ENCODE data around the gene CCDC137. TPM values are rescaled to one million over a fixed set of nuclear protein-coding genes. Genes with fewer than 3 reads are reported as not detected.

Gene CCDC137
- total and polyA plus RNA-seq, 2 of the 13 experiments (the other 11 are each of a cell fraction or from before 2014, with no cell fraction given) = 14.6 to 39.1 TPM

DNA sequence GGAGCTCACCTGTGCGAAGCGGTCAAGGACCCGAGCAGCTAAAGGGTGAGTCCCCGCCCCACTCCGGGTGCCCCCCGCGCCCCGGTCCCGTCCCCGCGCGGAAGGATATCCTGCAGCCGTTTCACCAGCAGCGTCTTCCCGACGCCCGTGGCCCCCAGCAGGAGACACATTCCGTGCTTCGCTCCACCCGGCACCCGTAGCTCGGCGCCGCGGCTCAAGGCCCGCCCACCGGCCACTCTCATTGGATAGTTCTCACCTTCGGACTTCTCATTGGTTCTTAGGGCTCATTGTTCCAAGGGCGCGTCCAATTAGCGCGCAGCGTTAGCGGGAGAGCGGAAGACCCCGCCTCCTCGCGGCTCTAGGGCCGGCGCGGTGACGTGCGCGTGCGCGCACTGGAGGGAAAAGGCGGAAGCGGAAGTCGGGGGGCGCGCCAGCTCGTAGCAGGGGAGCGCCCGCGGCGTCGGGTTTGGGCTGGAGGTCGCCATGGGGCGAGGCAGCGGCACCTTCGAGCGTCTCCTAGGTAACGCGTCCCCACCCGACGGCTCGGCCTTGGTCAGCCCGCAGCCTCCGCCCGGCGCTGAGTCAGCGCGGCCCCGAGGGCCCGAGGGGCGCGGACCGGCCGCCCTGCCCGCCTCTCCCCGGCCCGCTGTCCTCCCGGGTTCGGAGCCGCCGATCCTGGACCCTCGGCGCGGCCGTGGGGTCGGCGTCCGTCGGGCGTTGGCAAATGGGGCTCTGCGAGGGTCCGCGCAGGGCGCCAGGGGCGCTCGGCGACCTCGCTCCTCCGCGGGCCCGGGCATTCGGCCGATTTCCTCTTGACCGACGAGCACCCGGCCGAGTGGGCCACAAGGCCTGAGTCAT, 17.3 kb downstream of the CCDC137 start, which contains the start of the genes ARL16 and HGS (continued):
- TF ChIP-seq TGIF2 (CRISPR knock-in tag; IDR thresholded peaks at IDR 0.05) = peak; percentile 74
- TF ChIP-seq ZNF790 (CRISPR knock-in tag; IDR thresholded peaks at IDR 0.05; ENCODE audit: borderline replicate concordance) = 0 out of 2 replicates have a peak, but pooled peaks have one; percentile 71
- TF ChIP-seq ZIK1 (CRISPR knock-in tag; IDR thresholded peaks at IDR 0.05; ENCODE audit: borderline replicate concordance, low read depth) = peak; percentile 58; the same call in 1 of the 2 replicates
- TF ChIP-seq PHF8 (CRISPR knock-in tag; IDR thresholded peaks at IDR 0.05) = peak; percentile 92
- TF ChIP-seq, protein P1, sequence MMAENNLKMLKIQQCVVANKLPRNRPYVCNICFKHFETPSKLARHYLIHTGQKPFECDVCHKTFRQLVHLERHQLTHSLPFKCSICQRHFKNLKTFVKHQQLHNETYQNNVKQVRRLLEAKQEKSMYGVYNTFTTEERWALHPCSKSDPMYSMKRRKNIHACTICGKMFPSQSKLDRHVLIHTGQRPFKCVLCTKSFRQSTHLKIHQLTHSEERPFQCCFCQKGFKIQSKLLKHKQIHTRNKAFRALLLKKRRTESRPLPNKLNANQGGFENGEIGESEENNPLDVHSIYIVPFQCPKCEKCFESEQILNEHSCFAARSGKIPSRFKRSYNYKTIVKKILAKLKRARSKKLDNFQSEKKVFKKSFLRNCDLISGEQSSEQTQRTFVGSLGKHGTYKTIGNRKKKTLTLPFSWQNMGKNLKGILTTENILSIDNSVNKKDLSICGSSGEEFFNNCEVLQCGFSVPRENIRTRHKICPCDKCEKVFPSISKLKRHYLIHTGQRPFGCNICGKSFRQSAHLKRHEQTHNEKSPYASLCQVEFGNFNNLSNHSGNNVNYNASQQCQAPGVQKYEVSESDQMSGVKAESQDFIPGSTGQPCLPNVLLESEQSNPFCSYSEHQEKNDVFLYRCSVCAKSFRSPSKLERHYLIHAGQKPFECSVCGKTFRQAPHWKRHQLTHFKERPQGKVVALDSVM (CRISPR knock-in tag; IDR thresholded peaks at IDR 0.05) = no peak; the same call in 1 of the 2 replicates
- TF ChIP-seq MED13 (CRISPR knock-in tag; IDR thresholded peaks at IDR 0.05) = peak; percentile 41; the same call in 1 of the 2 replicates
- TF ChIP-seq, protein P2, sequence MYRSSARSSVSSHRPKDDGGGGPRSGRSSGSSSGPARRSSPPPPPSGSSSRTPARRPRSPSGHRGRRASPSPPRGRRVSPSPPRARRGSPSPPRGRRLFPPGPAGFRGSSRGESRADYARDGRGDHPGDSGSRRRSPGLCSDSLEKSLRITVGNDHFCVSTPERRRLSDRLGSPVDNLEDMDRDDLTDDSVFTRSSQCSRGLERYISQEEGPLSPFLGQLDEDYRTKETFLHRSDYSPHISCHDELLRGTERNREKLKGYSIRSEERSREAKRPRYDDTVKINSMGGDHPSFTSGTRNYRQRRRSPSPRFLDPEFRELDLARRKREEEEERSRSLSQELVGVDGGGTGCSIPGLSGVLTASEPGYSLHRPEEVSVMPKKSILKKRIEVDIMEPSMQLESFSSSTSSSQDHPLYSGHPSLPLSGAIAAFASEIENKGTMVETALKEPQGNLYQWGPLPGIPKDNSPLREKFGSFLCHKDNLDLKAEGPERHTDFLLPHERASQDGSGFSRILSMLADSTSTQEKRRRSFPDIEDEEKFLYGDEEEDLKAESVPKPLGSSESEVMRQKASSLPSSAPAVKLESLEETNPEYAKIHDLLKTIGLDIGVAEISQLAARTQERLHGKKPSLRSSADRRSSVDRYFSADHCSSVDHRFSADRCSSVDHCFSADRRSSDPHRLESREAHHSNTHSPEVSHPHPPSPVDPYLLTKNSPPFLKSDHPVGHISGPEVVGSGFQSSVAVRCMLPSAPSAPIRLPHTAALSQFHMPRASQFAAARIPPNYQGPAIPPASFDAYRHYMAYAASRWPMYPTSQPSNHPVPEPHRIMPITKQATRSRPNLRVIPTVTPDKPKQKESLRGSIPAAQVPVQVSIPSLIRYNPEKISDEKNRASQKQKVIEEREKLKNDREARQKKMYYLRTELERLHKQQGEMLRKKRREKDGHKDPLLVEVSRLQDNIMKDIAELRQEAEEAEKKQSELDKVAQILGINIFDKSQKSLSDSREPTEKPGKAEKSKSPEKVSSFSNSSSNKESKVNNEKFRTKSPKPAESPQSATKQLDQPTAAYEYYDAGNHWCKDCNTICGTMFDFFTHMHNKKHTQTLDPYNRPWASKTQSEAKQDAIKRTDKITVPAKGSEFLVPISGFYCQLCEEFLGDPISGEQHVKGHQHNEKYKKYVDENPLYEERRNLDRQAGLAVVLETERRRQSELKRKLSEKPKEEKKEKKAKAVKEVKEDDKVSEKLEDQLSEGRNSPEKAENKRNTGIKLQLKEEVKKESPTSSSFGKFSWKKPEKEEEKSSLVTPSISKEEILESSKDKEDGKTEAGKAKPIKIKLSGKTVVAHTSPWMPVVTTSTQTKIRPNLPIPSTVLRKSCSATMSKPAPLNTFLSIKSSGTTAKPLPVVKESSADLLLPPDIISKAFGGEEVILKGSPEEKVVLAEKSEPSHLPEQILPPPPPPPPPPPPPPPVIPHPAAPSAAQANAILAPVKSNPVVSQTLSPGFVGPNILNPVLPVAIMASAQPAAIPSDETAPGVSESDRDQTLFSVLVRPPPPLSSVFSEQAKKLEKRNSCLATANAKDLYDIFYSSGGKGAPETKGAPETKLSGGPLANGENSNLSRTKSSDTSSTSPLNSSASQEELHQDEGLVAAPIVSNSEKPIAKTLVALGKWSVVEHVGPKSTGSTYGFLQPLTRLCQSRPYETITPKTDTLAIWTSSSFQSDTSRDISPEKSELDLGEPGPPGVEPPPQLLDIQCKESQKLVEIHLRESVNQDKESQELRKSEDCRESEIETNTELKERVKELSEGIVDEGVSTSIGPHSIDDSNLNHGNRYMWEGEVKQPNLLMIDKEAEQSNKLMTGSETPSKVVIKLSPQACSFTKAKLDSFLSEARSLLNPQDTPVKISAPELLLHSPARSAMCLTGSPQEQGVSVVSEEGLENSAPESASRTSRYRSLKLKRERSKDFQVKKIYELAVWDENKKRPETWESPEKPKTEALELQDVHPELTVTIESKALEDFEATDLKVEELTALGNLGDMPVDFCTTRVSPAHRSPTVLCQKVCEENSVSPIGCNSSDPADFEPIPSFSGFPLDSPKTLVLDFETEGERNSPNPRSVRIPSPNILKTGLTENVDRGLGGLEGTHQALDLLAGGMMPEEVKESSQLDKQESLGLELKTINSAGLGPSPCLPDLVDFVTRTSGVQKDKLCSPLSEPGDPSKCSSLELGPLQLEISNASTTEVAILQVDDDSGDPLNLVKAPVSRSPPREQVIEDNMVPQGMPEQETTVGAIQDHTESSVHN (CRISPR knock-in tag; IDR thresholded peaks at IDR 0.05) = peak; percentile 76; the same call in 1 of the 2 replicates
- 0 out of 2 replicates have a peak, but pooled peaks have one; percentile 38 for TF ChIP-seq SP1 (IDR thresholded peaks at IDR 0.05)
- TF ChIP-seq SP1 (CRISPR knock-in tag; IDR thresholded peaks at IDR 0.05) = peak; percentile 85
- TF ChIP-seq, protein P3, sequence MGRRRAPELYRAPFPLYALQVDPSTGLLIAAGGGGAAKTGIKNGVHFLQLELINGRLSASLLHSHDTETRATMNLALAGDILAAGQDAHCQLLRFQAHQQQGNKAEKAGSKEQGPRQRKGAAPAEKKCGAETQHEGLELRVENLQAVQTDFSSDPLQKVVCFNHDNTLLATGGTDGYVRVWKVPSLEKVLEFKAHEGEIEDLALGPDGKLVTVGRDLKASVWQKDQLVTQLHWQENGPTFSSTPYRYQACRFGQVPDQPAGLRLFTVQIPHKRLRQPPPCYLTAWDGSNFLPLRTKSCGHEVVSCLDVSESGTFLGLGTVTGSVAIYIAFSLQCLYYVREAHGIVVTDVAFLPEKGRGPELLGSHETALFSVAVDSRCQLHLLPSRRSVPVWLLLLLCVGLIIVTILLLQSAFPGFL (CRISPR knock-in tag; IDR thresholded peaks at IDR 0.05) = 0 out of 2 replicates have a peak, but pooled peaks have one; percentile 70
- TF ChIP-seq HMG20B (CRISPR knock-in tag; conservative IDR thresholded peaks at IDR 0.05) = no peak
- TF ChIP-seq SAP130 (CRISPR knock-in tag; IDR thresholded peaks at IDR 0.05; ENCODE audit: low read depth) = peak; percentile 98
- TF ChIP-seq NFATC3 (CRISPR knock-in tag; IDR thresholded peaks at IDR 0.05) = no peak
- TF ChIP-seq ZNF496 (CRISPR knock-in tag; IDR thresholded peaks at IDR 0.05; ENCODE audit: insufficient replicate concordance) = no peak
- peak; percentile 84; the same call in 1 of the 2 replicates for TF ChIP-seq REPIN1 (CRISPR knock-in tag; IDR thresholded peaks at IDR 0.05; ENCODE audit: borderline replicate concordance, low read depth)
- 0 out of 2 replicates have a peak, but pooled peaks have one; percentile 76 for TF ChIP-seq ZNF138 (CRISPR knock-in tag; IDR thresholded peaks at IDR 0.05; ENCODE audit: low read depth)
- TF ChIP-seq ZFAT (CRISPR knock-in tag; conservative IDR thresholded peaks at IDR 0.05) = no peak
- peak; percentile 67 for TF ChIP-seq MEIS2 (CRISPR knock-in tag; IDR thresholded peaks at IDR 0.05)
